HFF-Myc (cell line): ENCODE measurements around the gene SENP6.
A peak's percentile ranks its signal among the peaks of the same experiment; 100 is the strongest.

ENCODE experiments used
- DNase-seq: peaks from one replicate; pipeline ENCODE4 v3.0.0-alpha.2; 2011; ENCODE audit warnings: low read depth; ENCODE audit errors: extremely low read depth
- H3K4me3 ChIP-seq: replicated peaks from 2 replicates; pipeline ENCODE4 v1.5.1; 2011; ENCODE audit warnings: low read depth, mild to moderate bottlenecking, control low read depth, low read length
- TF ChIP-seq, protein P1 (sequence below): IDR thresholded peaks from 2 replicates; pipeline ENCODE4 v1.5.1; 2012; ENCODE audit warnings: mild to moderate bottlenecking, low read depth, low read length, control low read depth; ENCODE audit errors: missing control alignments

SENP6 gene

GRCh38 chr6:75600768-75601167, 912 bp upstream of the SENP6 start:
- TF ChIP-seq, protein P1, sequence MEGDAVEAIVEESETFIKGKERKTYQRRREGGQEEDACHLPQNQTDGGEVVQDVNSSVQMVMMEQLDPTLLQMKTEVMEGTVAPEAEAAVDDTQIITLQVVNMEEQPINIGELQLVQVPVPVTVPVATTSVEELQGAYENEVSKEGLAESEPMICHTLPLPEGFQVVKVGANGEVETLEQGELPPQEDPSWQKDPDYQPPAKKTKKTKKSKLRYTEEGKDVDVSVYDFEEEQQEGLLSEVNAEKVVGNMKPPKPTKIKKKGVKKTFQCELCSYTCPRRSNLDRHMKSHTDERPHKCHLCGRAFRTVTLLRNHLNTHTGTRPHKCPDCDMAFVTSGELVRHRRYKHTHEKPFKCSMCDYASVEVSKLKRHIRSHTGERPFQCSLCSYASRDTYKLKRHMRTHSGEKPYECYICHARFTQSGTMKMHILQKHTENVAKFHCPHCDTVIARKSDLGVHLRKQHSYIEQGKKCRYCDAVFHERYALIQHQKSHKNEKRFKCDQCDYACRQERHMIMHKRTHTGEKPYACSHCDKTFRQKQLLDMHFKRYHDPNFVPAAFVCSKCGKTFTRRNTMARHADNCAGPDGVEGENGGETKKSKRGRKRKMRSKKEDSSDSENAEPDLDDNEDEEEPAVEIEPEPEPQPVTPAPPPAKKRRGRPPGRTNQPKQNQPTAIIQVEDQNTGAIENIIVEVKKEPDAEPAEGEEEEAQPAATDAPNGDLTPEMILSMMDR: no peak
- no peak overlapping the region for H3K4me3 ChIP-seq
- DNase-seq: no peak

DNA sequence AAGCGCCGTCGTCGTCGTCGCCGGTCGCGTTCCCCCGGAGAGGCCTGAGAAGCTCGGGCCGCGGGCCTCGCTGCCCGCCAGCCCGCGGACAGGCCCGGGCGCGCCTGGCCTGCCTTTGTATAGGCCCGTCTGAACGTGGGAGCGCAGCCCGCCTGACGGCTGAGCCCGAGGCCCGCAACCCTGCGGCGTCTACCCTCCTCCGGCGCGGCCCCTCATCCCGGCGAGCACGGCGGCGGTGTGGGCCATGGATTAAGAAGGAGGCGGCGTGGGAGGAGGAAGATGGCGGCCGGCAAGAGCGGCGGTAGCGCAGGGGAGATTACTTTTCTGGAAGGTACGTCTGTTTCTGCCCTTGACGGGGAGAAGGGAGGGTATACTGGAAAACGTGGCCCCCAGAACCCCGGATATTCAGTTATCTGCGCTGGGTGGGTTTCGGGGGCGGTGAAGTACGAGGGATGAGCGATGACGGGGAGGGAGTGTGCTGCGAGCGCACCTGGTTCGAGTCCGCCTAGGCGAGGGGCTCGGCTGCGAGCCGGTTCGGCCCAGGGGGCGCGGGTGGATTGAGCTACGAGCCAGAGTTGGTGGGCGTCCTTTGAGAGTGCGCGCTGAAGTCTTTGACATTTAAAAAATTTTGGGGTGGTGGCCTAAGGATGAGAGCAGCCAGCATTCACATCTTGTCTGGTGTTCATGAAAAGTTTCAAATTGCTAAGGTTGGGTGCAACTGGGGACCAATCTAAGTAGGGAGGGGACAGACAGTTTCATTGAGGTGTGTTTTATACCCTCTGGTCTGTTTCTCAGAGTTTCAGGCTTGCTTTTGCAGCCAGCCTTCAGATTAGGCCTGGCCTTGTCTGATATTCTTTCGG, 796 bp downstream of the SENP6 start:
- DNase-seq: no peak
- TF ChIP-seq, protein P1: no peak
- peak overlapping the region; percentile 79 for H3K4me3 ChIP-seq

DNA sequence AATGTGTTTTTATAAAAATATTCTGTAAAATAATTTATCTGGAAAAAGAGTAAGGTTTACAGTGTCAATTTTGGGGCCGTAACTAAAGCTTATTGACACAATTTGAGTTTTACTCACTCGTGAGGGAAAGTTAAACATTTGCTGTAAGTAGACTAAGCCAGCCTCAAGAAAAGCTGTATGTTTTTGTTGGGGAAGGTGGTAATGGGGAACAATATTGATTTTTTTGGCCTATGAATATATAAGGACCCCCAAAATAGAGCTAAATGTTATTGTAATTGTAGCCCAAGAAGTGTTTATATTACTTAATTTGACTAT, 1.4 kb downstream of the SENP6 start:
- TF ChIP-seq, protein P1: no peak
- DNase-seq: no peak
- peak overlapping the region; percentile 79 for H3K4me3 ChIP-seq

DNA sequence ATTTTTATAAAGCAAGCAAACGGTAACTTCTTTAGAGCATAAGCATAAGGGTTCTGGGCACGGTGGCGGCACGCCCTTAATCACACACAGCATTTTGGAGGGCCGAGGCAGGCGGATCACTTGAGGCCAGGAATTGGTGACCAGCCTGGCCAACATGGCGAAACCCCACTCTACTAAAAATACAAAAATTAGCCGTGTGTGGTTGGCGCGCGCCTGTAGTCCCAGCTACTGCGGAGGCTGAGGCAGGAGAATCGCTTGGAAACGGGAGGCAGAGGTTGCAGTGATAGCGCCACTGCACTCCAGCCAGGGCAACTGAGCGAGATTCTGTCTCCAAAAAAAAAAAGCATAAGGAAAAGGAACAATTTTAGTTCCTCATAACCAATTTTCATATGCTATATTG, 2.6 kb downstream of the SENP6 start:
- no peak for DNase-seq
- TF ChIP-seq, protein P1: no peak
- H3K4me3 ChIP-seq: peak overlapping the region; percentile 79

- H3K4me3 ChIP-seq: no peak overlapping the region
- TF ChIP-seq, protein P1: no peak
- DNase-seq: no peak
Measured at GRCh38 chr6:75605635-75606034, 4.0 kb downstream of the SENP6 start.

GRCh38 chr6:75608304-75608703, 6.6 kb downstream of the SENP6 start:
- TF ChIP-seq, protein P1: no peak
- no peak for DNase-seq
- H3K4me3 ChIP-seq: no peak overlapping the region
